AG04449 (cell line): ENCODE data around the gene CACNA1H.

Experiments used
- CTCF ChIA-PET: fragments of 350-600 bp; formaldehyde crosslinking; extraction: SDS; loops from one replicate; lab custom pipeline; 2021; ENCODE audit warnings: antibody characterized with exemption; lab: Yijun Ruan, JAX
- POLR2A ChIA-PET: fragments of 400-600, 350-600 bp; formaldehyde crosslinking; extraction: SDS; loops from one replicate; lab custom pipeline; 2020; ENCODE audit warnings: antibody characterized with exemption, inconsistent platforms; lab: Yijun Ruan, JAX
- DNase-seq: peaks from one replicate; pipeline ENCODE4 v3.0.0-alpha.2; 2010; ENCODE audit warnings: low read depth, low spot score
- H3K4me3 ChIP-seq: 2 replicates; pipeline ENCODE4 v1.5.1; 2011; ENCODE audit warnings: low read depth, mild to moderate bottlenecking, control low read depth, low read length
- TF ChIP-seq, protein P1 (sequence below): IDR thresholded peaks from one replicate; pipeline ENCODE4 v1.5.1; 2011; ENCODE audit warnings: mild to moderate bottlenecking, moderate library complexity, low read length, control low read depth, inconsistent platforms; ENCODE audit not compliant: insufficient read depth; ENCODE audit errors: missing control alignments

The CACNA1H gene

DNA sequence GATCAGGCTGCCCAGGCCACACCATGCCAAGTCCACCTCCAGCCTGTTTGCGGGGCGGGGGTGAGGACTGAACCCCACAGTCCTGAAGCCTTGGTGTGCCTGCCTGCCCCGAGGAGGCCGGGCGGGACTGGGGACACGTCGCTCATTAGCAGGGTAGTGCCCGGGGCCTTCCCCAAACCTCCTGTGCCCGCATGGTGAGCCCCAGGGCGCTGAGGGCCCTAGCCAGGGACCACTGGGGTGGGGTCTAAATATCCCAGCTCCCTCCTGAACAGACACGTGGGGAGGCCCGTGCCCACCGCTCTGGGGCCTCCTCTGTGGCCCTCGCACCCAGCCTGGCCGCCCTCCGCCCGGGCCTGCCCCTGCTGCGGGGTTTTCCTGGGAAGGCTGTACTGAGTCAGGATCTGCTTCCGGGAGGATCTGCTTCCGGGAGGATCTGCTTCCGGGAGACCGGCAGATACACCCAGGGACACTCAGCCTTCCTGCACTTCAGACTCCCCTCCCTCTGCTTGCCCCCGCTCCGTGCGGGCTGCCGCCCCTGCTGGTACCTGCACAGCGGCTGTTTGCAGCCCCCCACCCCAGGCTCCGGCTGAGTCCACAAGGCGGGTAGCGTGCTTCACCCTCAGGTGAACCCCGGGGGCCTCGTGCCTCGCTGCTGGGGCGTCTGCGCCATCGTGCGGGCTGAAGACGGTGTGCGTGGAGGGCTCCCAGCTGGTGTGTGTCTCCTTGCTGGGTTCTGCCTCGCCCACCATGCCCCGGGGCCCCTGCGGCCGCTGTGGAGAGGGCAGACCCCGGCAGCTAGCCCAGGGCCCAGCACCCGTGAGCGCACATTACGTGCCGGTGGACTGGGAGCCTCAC is 23.6 kb upstream of the CACNA1H start:
- no peak overlapping the region for H3K4me3 ChIP-seq
- ChIA-PET POLR2A (no interaction called here), CTCF (no interaction called here)
- DNase-seq: no peak
- TF ChIP-seq, protein P1, sequence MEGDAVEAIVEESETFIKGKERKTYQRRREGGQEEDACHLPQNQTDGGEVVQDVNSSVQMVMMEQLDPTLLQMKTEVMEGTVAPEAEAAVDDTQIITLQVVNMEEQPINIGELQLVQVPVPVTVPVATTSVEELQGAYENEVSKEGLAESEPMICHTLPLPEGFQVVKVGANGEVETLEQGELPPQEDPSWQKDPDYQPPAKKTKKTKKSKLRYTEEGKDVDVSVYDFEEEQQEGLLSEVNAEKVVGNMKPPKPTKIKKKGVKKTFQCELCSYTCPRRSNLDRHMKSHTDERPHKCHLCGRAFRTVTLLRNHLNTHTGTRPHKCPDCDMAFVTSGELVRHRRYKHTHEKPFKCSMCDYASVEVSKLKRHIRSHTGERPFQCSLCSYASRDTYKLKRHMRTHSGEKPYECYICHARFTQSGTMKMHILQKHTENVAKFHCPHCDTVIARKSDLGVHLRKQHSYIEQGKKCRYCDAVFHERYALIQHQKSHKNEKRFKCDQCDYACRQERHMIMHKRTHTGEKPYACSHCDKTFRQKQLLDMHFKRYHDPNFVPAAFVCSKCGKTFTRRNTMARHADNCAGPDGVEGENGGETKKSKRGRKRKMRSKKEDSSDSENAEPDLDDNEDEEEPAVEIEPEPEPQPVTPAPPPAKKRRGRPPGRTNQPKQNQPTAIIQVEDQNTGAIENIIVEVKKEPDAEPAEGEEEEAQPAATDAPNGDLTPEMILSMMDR: no peak

GRCh38 chr16:1130382-1130781 is 22.5 kb upstream of the CACNA1H start:
- CTCF ChIA-PET: no interaction called here
- TF ChIP-seq, protein P1: no peak
- POLR2A ChIA-PET: no interaction called here
- no peak overlapping the region for H3K4me3 ChIP-seq
- DNase-seq: no peak

GRCh38 chr16:1131378-1131994 is 21.4 kb upstream of the CACNA1H start:
- POLR2A ChIA-PET: no interaction called here
- CTCF ChIA-PET: no interaction called here
- TF ChIP-seq, protein P1: no peak
- no peak overlapping the region for H3K4me3 ChIP-seq
- DNase-seq: no peak

DNA sequence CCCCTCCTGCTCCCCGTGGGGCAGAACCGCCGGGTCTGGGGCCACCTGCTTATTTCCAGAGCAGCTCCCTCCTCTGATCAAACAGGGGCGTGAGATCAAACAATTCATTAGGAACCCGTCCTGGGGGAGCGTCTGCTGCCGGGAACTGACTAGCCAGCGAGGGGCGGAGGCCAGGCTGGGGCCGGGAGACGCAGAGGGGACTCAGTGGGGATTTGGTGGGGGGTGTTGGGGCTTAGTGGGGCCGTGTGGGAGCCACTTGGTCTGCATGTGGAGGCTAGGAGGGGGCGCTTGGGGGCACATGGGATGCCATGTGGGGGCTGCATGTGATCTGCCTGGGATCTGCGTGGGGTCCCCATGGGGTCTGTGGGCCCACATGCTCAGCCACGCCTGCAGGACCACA is 20.5 kb upstream of the CACNA1H start:
- no peak for DNase-seq
- CTCF ChIA-PET: no interaction called here
- POLR2A ChIA-PET: no interaction called here
- H3K4me3 ChIP-seq: no peak overlapping the region
- TF ChIP-seq, protein P1: no peak

GRCh38 chr16:1133271-1133670 is 19.6 kb upstream of the CACNA1H start:
- POLR2A ChIA-PET: no interaction called here
- no peak for DNase-seq
- H3K4me3 ChIP-seq: no peak overlapping the region
- TF ChIP-seq, protein P1: no peak
- CTCF ChIA-PET: no interaction called here

- no peak for DNase-seq
- POLR2A ChIA-PET: no interaction called here
- TF ChIP-seq, protein P1: no peak
- H3K4me3 ChIP-seq: no peak overlapping the region
- CTCF ChIA-PET: no interaction called here
These were observed 18.9 kb upstream of the CACNA1H start for GRCh38 chr16:1133810-1134520.
